Stromal cell of bone marrow (primary cell): ENCODE data around the gene OR10G6.
A peak's percentile ranks its signal among the peaks of the same experiment; 100 is the strongest.
"Not testable (repeated sequence)": the region's sequence is repeated elsewhere in the genome, so short reads cannot be mapped to it uniquely, and the experiment has no call there.

ENCODE experiments used
- DNase-seq: peaks from one replicate; pipeline ENCODE4 v3.0.0-alpha.2; 2012; ENCODE audit warnings: low read depth

Gene OR10G6, protein sequence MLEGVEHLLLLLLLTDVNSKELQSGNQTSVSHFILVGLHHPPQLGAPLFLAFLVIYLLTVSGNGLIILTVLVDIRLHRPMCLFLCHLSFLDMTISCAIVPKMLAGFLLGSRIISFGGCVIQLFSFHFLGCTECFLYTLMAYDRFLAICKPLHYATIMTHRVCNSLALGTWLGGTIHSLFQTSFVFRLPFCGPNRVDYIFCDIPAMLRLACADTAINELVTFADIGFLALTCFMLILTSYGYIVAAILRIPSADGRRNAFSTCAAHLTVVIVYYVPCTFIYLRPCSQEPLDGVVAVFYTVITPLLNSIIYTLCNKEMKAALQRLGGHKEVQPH

DNA sequence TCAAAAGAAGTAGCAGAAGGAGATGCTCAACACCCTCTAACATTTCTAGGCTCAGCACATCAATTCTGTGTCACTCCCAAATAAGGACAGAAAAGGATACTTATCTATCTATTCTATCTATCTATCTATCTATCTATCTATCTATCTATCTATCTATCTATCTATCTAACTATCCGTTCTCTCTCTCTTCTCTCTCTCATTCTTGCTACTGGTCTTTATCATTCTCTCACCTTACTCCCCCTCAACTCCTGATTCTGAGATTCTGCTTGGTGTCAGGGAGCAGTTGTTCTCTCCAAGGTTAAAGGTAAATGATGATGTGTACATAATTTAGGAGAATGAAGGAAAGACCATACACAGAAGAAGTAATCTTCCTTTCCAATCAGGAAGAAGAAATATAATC lies at the start of gene OR10G6:
TSS of gene OR10G6 (minus strand) at position 43 of the 400 bp plus-strand sequence. CDS start at position 43, 0 bp downstream.
- no peak for DNase-seq

- DNase-seq: no peak
These were observed 48.5 kb upstream of the OR10G6 start for GRCh38 chr11:124043420-124043819.

DNA sequence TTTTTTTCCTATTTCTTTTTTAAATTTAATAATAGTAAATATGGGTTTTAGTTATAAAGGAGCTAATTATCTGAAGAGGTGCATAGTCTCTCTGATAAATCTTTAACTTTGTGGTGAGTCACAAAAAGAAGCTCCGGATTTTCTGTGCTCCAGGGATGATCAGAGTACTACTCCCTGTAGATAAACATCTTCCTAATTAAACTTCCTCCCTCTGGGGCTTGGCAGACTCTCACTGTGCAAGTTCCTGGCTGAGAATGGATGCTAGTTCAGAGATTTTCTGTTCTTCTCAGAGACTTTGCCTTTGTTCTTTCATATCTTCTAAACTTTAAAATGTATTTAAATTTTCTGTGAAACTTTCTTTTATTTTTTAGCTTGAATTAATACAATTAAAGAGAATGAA lies 46.3 kb upstream of the OR10G6 start, which contains the start of gene OR10G7:
TSS of gene OR10G7 (minus strand) at position 72 of the 400 bp plus-strand sequence. CDS start 2,324 bp downstream, outside the sequence.
- no peak for DNase-seq

DNA sequence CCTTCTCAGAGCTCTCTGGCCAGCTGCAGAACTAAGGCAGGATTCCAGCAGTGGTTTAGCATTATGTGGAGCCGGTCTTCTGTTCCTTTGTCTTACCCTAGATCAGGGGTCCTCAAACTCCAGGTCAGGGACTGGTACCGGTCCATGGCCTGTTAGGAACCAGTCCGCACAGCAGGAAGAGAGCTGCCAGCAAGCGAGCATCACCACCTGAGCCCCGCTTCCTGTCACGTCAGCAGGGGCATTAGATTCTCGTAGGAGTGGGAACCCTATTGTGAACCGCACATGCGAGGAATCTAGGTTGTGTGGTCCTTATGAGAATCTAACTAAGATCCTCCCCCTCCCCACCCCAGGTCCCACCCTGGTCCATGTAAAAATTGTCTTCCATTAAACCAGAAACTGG lies 44.6 kb upstream of the OR10G6 start:
- DNase-seq: no peak

DNA sequence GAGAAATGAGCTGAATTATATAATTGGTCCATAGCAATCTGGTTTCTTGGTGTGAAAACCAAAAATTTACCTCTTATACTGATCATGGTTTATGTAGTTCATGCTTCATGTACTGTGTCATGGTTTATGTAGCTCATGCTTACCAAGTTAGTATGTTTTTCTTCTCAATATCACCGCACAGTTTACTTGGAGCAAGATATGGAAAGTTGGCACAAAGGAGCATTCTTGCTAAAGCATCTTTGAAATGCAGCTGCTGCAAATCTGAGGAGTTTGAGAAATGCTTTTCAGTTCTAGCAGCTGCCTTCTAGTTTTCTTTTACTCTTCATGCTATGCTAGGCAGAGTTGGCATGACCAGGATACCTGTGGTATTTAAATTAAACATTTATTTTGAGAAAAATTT lies 41.7 kb upstream of the OR10G6 start:
- no peak for DNase-seq

DNA sequence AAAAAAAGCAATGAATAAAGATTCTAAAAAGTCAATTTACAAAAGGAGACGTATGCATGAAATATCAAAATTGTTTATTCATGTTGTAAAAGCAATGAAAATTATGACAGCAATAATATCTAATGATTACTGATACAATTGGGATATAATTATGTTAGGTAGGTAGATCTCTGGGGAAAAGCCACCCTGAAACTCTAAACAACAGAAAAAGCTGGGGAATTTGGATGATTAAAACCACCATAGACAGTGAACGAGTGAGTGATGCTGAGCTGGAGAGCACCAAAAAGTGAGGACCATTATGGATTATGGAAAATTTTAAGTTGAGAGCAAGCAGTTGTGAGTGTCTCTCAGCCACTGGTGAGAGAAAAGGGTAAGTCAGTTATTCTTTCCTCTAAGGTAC lies 31.5 kb upstream of the OR10G6 start, which contains the start of gene OR10G8:
TSS of gene OR10G8 (plus strand) at position 301 of the 400 bp plus-strand sequence. CDS start 2,825 bp downstream, outside the sequence.
- no peak for DNase-seq

- DNase-seq: not testable (repeated sequence)
These were observed 20.9 kb upstream of the OR10G6 start for GRCh38 chr11:124015837-124016236.

GRCh38 chr11:124012697-124013096 lies 17.7 kb upstream of the OR10G6 start, which contains the start of gene OR10G4:
OR10G4 (plus strand) TSS chr11:124012997; CDS start chr11:124015575, 2,578 bp downstream.
- no peak for DNase-seq

DNA sequence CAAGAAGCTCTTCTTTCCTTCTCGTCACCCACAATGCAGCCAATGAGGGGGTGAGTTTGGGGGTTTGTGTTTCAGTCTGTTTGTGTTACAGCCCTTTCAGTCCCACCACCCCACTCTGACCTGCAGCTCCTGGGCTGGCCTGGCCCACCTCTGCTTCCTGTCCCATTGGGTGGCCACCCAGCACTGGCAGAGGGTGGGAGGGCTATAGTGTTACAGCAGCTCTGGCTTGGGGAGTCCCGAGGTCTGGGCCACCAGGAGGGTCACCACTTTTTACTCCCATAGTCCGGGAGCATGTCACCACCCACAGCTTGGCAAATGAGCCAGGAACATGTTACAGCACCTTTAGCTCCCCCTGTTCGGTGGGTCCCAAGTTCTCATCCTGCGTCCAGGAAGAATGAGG lies 15.7 kb downstream of the OR10G6 start:
- no peak for DNase-seq

GRCh38 chr11:123977731-123978347 lies 17.1 kb downstream of the OR10G6 start, which contains the start of gene OR10S1:
OR10S1 (minus strand) TSS chr11:123977781; CDS start chr11:123977664, 117 bp downstream.
- DNase-seq: no peak

DNA sequence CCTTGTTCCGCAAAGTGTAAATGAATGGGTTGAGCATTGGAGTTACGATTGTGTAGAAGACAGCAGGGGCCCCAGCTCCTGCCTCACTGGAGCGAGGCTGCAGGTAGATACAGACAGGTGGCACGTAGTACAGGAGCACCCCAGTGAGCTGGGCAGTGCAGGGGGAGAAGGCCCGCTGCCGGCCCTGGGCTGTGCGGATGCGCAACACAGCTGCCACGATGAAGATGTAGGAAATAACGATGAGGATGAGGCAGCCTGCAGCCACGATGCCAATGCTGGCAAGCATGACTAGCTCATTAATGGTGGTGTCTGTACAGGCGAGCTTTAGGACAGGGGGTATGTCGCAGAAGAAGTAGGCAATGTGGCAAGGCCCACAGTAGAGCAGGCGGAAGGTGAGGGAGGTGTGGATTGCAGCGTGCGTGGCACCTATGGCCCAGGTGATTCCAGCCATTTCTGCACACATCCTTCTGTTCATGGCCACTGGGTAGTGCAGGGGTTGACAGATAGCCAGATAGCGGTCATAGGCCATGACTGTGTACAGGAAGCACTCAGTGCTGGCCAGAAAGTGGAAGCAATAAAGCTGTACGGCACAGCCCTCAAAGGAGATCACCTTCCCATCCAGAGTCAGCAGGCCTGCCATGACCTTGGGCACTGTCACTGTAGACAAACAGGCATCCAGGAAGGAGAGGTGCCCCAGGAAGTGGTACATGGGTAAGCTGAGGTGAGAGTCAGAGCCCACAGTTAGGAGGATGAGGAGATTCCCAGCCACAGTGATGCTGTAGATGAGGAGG lies 18.0 kb downstream of the OR10G6 start:
- DNase-seq: no peak

- DNase-seq: peak; percentile 20
These were observed 21.1 kb downstream of the OR10G6 start for GRCh38 chr11:123973816-123974215.

DNA sequence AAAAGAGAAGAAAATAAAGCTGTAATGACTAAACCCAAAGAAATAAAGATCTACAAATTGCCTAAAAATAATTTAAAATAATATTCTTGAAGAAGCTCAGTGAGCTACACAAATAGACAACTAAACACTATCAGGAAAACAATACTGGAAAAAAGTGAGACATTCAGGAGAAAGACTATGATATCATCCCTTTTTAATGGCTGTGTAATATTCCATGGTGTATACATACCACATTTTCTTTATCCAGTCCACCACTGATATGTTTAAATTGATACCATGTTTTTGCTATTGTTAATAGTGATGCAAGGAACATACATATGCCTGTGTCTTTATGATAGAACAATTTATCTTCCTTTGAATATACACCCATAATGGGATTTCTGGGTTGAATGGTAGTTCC lies 38.2 kb downstream of the OR10G6 start:
- DNase-seq: no peak

GRCh38 chr11:123945132-123945531 lies 49.8 kb downstream of the OR10G6 start:
- no peak for DNase-seq
